HG02571 (cell line): ENCODE results near the gene MDFI.

ENCODE experiments used
- ATAC-seq: cut with Tn5 transposase; IDR thresholded peaks from one replicate; pipeline ENCODE4 v1.9.1; 2021; ENCODE audit warnings: mild to moderate bottlenecking, moderate library complexity; ENCODE audit not compliant: unreplicated experiment

Gene MDFI

GRCh38 chr6:41700463-41701347, 62.4 kb downstream of the MDFI start:
- no peak for ATAC-seq

GRCh38 chr6:41702089-41702745, 63.9 kb downstream of the MDFI start:
- ATAC-seq, result no peak

GRCh38 chr6:41702771-41703494, 64.7 kb downstream of the MDFI start:
- no peak for ATAC-seq
